Keratinocyte (primary cell): Measurements from ENCODE around the gene ADM2.

ENCODE experiments used
- CTCF ChIP-seq, 3 experiments: IDR thresholded peaks in 1 of 3; conservative IDR thresholded peaks in 1 of 3; optimal IDR thresholded peaks in 1 of 3; 2 replicates in 2 of 3; 3 replicates in 1 of 3; pipeline versions ENCODE3 to v1.5.1; 2011; ENCODE audit warnings: low read length in 3 of 3, mild to moderate bottlenecking in 3 of 3, moderate library complexity in 2 of 3, control low read depth in 1 of 3, inconsistent platforms in 1 of 3; ENCODE audit not compliant: insufficient read depth in 2 of 3; ENCODE audit errors: extremely low read depth in 1 of 3
- EZH2 ChIP-seq: IDR thresholded peaks from one replicate; pipeline ENCODE4 v1.6.1; 2012; ENCODE audit warnings: inconsistent platforms, mild to moderate bottlenecking, low read length, moderate library complexity

- TF ChIP-seq CTCF (optimal IDR thresholded peaks at IDR 0.05 in 1 of 3, IDR thresholded peaks at IDR 0.05 in 1 of 3, conservative IDR thresholded peaks at IDR 0.05 in 1 of 3; ENCODE audit: extremely low read depth in 1 of 3, insufficient read depth in 2 of 3, low read length in 3 of 3) (no peak), EZH2 (no peak)
These were observed 10.0 kb upstream of the ADM2 start for GRCh38 chr22:50471197-50471847.
